ENCODE measurements around the gene BCL11B. TPM values are rescaled to one million over a fixed set of nuclear protein-coding genes. Genes with fewer than 3 reads are reported as not detected.

The BCL11B gene
- total and polyA plus RNA-seq, 10 of the 15 experiments (the other 5 are each of a cell fraction or from before 2014, with no cell fraction given): 0.38 to 5.5 (median 1.3) TPM

- Histone ChIP-seq H3K4me3 (no peak overlapping the region), H3K9me3 (replicated peaks; ENCODE audit: control insufficient read depth, insufficient read depth, low read length) (no peaks in the 10 kb centered on the region; the same call in 2 of the 3 replicates), H3K4me2 (ENCODE audit: control insufficient read depth, insufficient read depth) (no peak overlapping the region), H3K9ac (ENCODE audit: control insufficient read depth, insufficient read depth, low read length) (no peak overlapping the region), H3K36me3 (ENCODE audit: control insufficient read depth in 2 of 2, insufficient read depth in 2 of 2, low read length in 1 of 2) (no peaks in the 10 kb centered on the region), H4K20me1 (ENCODE audit: control insufficient read depth, insufficient read depth) (no peaks in the 10 kb centered on the region), H2AFZ (ENCODE audit: control insufficient read depth, low read depth, low read length) (no peak overlapping the region), H3K79me2 (ENCODE audit: control insufficient read depth, insufficient read depth, low read length) (no peaks in the 10 kb centered on the region), H3K27me3 (replicated peaks in 1 of 2; ENCODE audit: control insufficient read depth in 2 of 2, insufficient read depth in 2 of 2, low read length in 1 of 2) (no peaks in the 10 kb centered on the region), H3K27ac (ENCODE audit: control insufficient read depth, insufficient read depth) (no peak overlapping the region), H3K4me1 (ENCODE audit: control insufficient read depth, insufficient read depth, low read length) (no peaks in the 10 kb centered on the region)
- POLR2A ChIA-PET: no interaction called here
- SMC1A ChIA-PET (ENCODE audit: uncharacterized antibody, unreplicated experiment): no interaction called here
- in situ Hi-C loops (cut with MboI): no loop called here
- BruUV-seq (replicated peaks): no TSS peak
- DNase-seq (ENCODE audit: low read depth, low spot score) (no peak), ATAC-seq (no peak), FAIRE-seq (no peak)
- intact Hi-C loops (cut with micrococcal nuclease; ENCODE audit: unreplicated experiment): no loop called here
- CTCF ChIA-PET: interaction anchor here (0.6 kb wide), 1 partner anchor 293 kb away, joined by 3 read pairs; no protein-coding TSS in a partner anchor
- WGBS (ENCODE audit: insufficient coverage, insufficient replicate concordance, low lambda C conversion rate, missing lambda C conversion rate): 48% methylated on average over 10 of the region's 10 CpGs
- no peak for TF ChIP-seq ZNF207 (IDR thresholded peaks at IDR 0.05; ENCODE audit: borderline replicate concordance)
- TF ChIP-seq SIX5 (IDR thresholded peaks at IDR 0.05; ENCODE audit: low read depth, low read length, severe bottlenecking): no peak
- no peak for TF ChIP-seq IRF5 (IDR thresholded peaks at IDR 0.05; ENCODE audit: borderline replicate concordance)
- RAD21 ChIA-PET (ENCODE audit: unreplicated experiment): no interaction called here
Measured at GRCh38 chr14:99124482-99125105, 147.4 kb downstream of the BCL11B start.

- Histone ChIP-seq H3K27ac (ENCODE audit: control insufficient read depth, insufficient read depth) (no peak overlapping the region), H4K20me1 (ENCODE audit: control insufficient read depth, insufficient read depth) (no peaks in the 10 kb centered on the region), H3K4me1 (ENCODE audit: control insufficient read depth, insufficient read depth, low read length) (no peaks in the 10 kb centered on the region), H3K36me3 (ENCODE audit: control insufficient read depth in 2 of 2, insufficient read depth in 2 of 2, low read length in 1 of 2) (no peaks in the 10 kb centered on the region), H3K4me3 (no peak overlapping the region), H2AFZ (ENCODE audit: control insufficient read depth, low read depth, low read length) (no peak overlapping the region), H3K9ac (ENCODE audit: control insufficient read depth, insufficient read depth, low read length) (no peak overlapping the region), H3K27me3 (replicated peaks in 1 of 2; ENCODE audit: control insufficient read depth in 2 of 2, insufficient read depth in 2 of 2, low read length in 1 of 2) (no peaks in the 10 kb centered on the region), H3K79me2 (ENCODE audit: control insufficient read depth, insufficient read depth, low read length) (no peaks in the 10 kb centered on the region), H3K4me2 (ENCODE audit: control insufficient read depth, insufficient read depth) (no peak overlapping the region), H3K9me3 (replicated peaks; ENCODE audit: control insufficient read depth, insufficient read depth, low read length) (no peaks in the 10 kb centered on the region; the same call in 2 of the 3 replicates)
- ChIA-PET POLR2A (interaction anchor here (0.6 kb wide), 1 partner anchor 1029 kb away, joined by 8 read pairs; no protein-coding TSS in a partner anchor), SMC1A (ENCODE audit: uncharacterized antibody, unreplicated experiment) (no interaction called here), RAD21 (ENCODE audit: unreplicated experiment) (no interaction called here), CTCF (no interaction called here)
- intact Hi-C loops (cut with micrococcal nuclease; ENCODE audit: unreplicated experiment): no loop called here
- FAIRE-seq (no peak), ATAC-seq (no peak), DNase-seq (ENCODE audit: low read depth, low spot score) (no peak)
- no TSS peak for BruUV-seq (replicated peaks)
- 22% methylated on average over 9 of the region's 9 CpGs for WGBS (ENCODE audit: insufficient coverage, insufficient replicate concordance, low lambda C conversion rate, missing lambda C conversion rate)
- in situ Hi-C loops (cut with MboI): no loop called here
- TF ChIP-seq RB1 (IDR thresholded peaks at IDR 0.05; ENCODE audit: borderline replicate concordance): no peak
- no peak for TF ChIP-seq ZBTB40 (IDR thresholded peaks at IDR 0.05; ENCODE audit: borderline replicate concordance)
- TF ChIP-seq SIN3A (IDR thresholded peaks at IDR 0.05; ENCODE audit: low read depth, low read length): no peak
- no peak for TF ChIP-seq SRF (IDR thresholded peaks at IDR 0.05; ENCODE audit: low read depth in 2 of 2, low read length in 2 of 2)
Measured at GRCh38 chr14:99123208-99123870, 148.7 kb downstream of the BCL11B start.
